ENCODE data around the gene TSBP1. TPM values are rescaled to one million over a fixed set of nuclear protein-coding genes. Genes with fewer than 3 reads are reported as not detected.

Gene TSBP1
- total RNA-seq (2021; ENCODE audit: unreplicated experiment) (not detected), Bru-seq, nascent RNA (percentile 3 among the genes with signal in this experiment), BruChase-seq, experiment 1, labeled RNA remaining after a 6-hour chase (percentile 4 among the genes with signal in this experiment), BruChase-seq, experiment 2, labeled RNA remaining after a 2-hour chase (not detected)
- polyA plus RNA-seq (2012), result not detected in 2 replicates
- long read RNA-seq, result 0 reads

GRCh38 chr6:32371803-32372202 is at the start of gene TSBP1:
Gene TSBP1 (minus strand): TSS chr6:32371903. CDS start chr6:32371706, 197 bp downstream.
- no peak for TF ChIP-seq CTCF (IDR thresholded peaks at IDR 0.05 in 2 of 3, conservative IDR thresholded peaks at IDR 0.05 in 1 of 3; ENCODE audit: borderline replicate concordance in 1 of 3, insufficient read depth in 1 of 3, low read depth in 2 of 3, low read length in 2 of 3)
- no peak for TF ChIP-seq ELF1 (IDR thresholded peaks at IDR 0.05; ENCODE audit: borderline replicate concordance, low read depth)
- no peak for TF ChIP-seq FOSL1 (IDR thresholded peaks at IDR 0.05; ENCODE audit: low read depth)
- no peak for TF ChIP-seq MAX (IDR thresholded peaks at IDR 0.05)
- TF ChIP-seq ZNF274 (IDR thresholded peaks at IDR 0.05; ENCODE audit: low read depth, low read length), result no peak
- Histone ChIP-seq H3K4me3 (replicated peaks in 1 of 2; ENCODE audit: low read depth in 1 of 2, low read length in 2 of 2) (no peak within 1 kb of the TSS), H3K9ac (ENCODE audit: low read length) (no peak within 1 kb of the TSS), H3K36me3 (ENCODE audit: control insufficient read depth in 1 of 2, insufficient read depth in 2 of 2, low read length in 2 of 2) (no peaks in the 10 kb centered on the region), H3K9me3 (ENCODE audit: control insufficient read depth in 1 of 2, insufficient read depth in 1 of 2, low read depth in 1 of 2, low read length in 2 of 2) (no peaks in the 10 kb centered on the region), H3K4me2 (ENCODE audit: low read length) (0 out of 2 replicates have a peak within 1 kb of the TSS, but pooled peaks have one; percentile 17), H2AFZ (ENCODE audit: low read depth, low read length, poor library complexity, severe bottlenecking) (peak within 1 kb of the TSS; percentile 38), H3K4me1 (ENCODE audit: control insufficient read depth in 1 of 2, insufficient read depth in 2 of 2, low read length in 2 of 2) (peaks cover 7 to 39% of the 10 kb centered on the region in 2 experiments), H4K20me1 (ENCODE audit: insufficient read depth) (no peaks in the 10 kb centered on the region), H3K79me2 (ENCODE audit: insufficient read depth, low read length) (no peaks in the 10 kb centered on the region), H3K9me2 (ENCODE audit: insufficient read depth) (no peaks in the 10 kb centered on the region), H3K27me3 (ENCODE audit: insufficient read depth, low read length) (no peaks in the 10 kb centered on the region), H3K27ac (ENCODE audit: low read depth, low read length) (no peak within 1 kb of the TSS)
- RAD21 ChIA-PET (ENCODE audit: low non-redundant PET in 1 of 2, low total read pairs in 2 of 2, uncharacterized antibody in 2 of 2, unreplicated experiment in 2 of 2), result no interaction called here
- ATAC-seq (no peak), DNase-seq (ENCODE audit: low read depth, low spot score) (no peak)
- POLR2A ChIA-PET, result no interaction called here
- intact Hi-C loops (cut with micrococcal nuclease), result no loop called here
- CTCF ChIA-PET, result interaction anchor here (0.6 kb wide), 1 partner anchor 138 kb away, joined by 3 read pairs; no protein-coding TSS in a partner anchor
- no TSS peak for BruUV-seq (replicated peaks)

GRCh38 chr6:32416036-32416435 is 44.3 kb upstream of the TSBP1 start:
- H4K20me1 ChIP-seq (ENCODE audit: insufficient read depth), result no peaks in the 10 kb centered on the region
- H3K4me1 ChIP-seq (ENCODE audit: control insufficient read depth in 1 of 2, insufficient read depth in 2 of 2, low read length in 2 of 2), result peaks cover 0 to 12% of the 10 kb centered on the region in 2 experiments; a peak in 2 of 4 replicates
- TF ChIP-seq, protein P1, sequence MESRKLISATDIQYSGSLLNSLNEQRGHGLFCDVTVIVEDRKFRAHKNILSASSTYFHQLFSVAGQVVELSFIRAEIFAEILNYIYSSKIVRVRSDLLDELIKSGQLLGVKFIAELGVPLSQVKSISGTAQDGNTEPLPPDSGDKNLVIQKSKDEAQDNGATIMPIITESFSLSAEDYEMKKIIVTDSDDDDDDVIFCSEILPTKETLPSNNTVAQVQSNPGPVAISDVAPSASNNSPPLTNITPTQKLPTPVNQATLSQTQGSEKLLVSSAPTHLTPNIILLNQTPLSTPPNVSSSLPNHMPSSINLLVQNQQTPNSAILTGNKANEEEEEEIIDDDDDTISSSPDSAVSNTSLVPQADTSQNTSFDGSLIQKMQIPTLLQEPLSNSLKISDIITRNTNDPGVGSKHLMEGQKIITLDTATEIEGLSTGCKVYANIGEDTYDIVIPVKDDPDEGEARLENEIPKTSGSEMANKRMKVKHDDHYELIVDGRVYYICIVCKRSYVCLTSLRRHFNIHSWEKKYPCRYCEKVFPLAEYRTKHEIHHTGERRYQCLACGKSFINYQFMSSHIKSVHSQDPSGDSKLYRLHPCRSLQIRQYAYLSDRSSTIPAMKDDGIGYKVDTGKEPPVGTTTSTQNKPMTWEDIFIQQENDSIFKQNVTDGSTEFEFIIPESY (IDR thresholded peaks at IDR 0.05; ENCODE audit: extremely low read depth, insufficient replicate concordance, low read length), result no peak
- no peak for TF ChIP-seq TCF7L2 (IDR thresholded peaks at IDR 0.05; ENCODE audit: borderline replicate concordance, extremely low read depth, insufficient read depth, insufficient read length)
- no peak for TF ChIP-seq MAX (IDR thresholded peaks at IDR 0.05)
- TF ChIP-seq FOSL1 (IDR thresholded peaks at IDR 0.05; ENCODE audit: low read depth), result no peak
- TF ChIP-seq EGR1 (IDR thresholded peaks at IDR 0.05; ENCODE audit: low read depth), result no peak
- no peak for TF ChIP-seq RAD21 (IDR thresholded peaks at IDR 0.05; ENCODE audit: low read depth)
- no peak for TF ChIP-seq POLR2A (IDR thresholded peaks at IDR 0.05; ENCODE audit: borderline replicate concordance, extremely low read depth, insufficient read depth, insufficient read length)
- TF ChIP-seq POLR2AphosphoS5 (IDR thresholded peaks at IDR 0.05; ENCODE audit: low read depth, low read length), result no peak
- no peak for TF ChIP-seq EZH2phosphoT487 (IDR thresholded peaks at IDR 0.05; ENCODE audit: borderline replicate concordance)

More at GRCh38 chr6:32416036-32416435, 44.3 kb upstream of the TSBP1 start:
- ChIA-PET CTCF (interaction anchor here (0.6 to 2.2 kb wide), 3 partner anchors 284 to 453 kb away, joined by 3 to 10 read pairs (median 5); no protein-coding TSS in a partner anchor), RAD21 (ENCODE audit: low non-redundant PET in 1 of 2, low total read pairs in 2 of 2, uncharacterized antibody in 2 of 2, unreplicated experiment in 2 of 2) (no interaction called here), POLR2A (no interaction called here)
- no peaks in the 10 kb centered on the region for H3K9me2 ChIP-seq (ENCODE audit: insufficient read depth)
- peak overlapping the region; percentile 93 for H2AFZ ChIP-seq (ENCODE audit: low read depth, low read length, poor library complexity, severe bottlenecking)
- H3K27ac ChIP-seq (ENCODE audit: low read depth, low read length), result no peak overlapping the region
- no peak for ATAC-seq
- BruUV-seq (replicated peaks), result no TSS peak
- no peak overlapping the region; a peak in 1 of 4 replicates for H3K4me3 ChIP-seq (replicated peaks in 1 of 2; ENCODE audit: low read depth in 1 of 2, low read length in 2 of 2)
- no peak overlapping the region for H3K9ac ChIP-seq (ENCODE audit: low read length)
- no peak for DNase-seq (ENCODE audit: low read depth, low spot score)
- 0 out of 2 replicates have a peak, but pooled peaks cover 6% of the 10 kb centered on the region for H3K27me3 ChIP-seq (ENCODE audit: insufficient read depth, low read length)
- no peaks in the 10 kb centered on the region for H3K79me2 ChIP-seq (ENCODE audit: insufficient read depth, low read length)
- no peaks in the 10 kb centered on the region for H3K9me3 ChIP-seq (ENCODE audit: control insufficient read depth in 1 of 2, insufficient read depth in 1 of 2, low read depth in 1 of 2, low read length in 2 of 2)
- H3K36me3 ChIP-seq (ENCODE audit: control insufficient read depth in 1 of 2, insufficient read depth in 2 of 2, low read length in 2 of 2), result no peaks in the 10 kb centered on the region
- intact Hi-C loops (cut with micrococcal nuclease), result no loop called here
- peak overlapping the region; percentile 76 for H3K4me2 ChIP-seq (ENCODE audit: low read length)

All from HCT116 (cell line).